SK-N-SH treated with all-trans-retinoic acid at 6 μM for 48 hours (cell line): ENCODE data around the gene SF3B6.

Source experiments
- ATAC-seq: fragments of 200-7000 bp; cut with Tn5 transposase; 3 replicates; pipeline ENCODE4 v1.9.1; 2020; ENCODE audit warnings: mild to moderate bottlenecking, moderate library complexity
- BACH2 ChIP-seq: fragments of 250-450 bp; sonication (Bioruptor Pico); IDR thresholded peaks from 2 replicates; pipeline ENCODE4 v1.9.0; 2021; ENCODE audit warnings: mild to moderate bottlenecking, borderline replicate concordance
- ESRRG ChIP-seq: fragments of 250-450 bp; sonication (Bioruptor Pico); IDR thresholded peaks from 2 replicates; pipeline ENCODE4 v1.6.1; 2021; ENCODE audit warnings: mild to moderate bottlenecking
- GLIS3 ChIP-seq: fragments of 250-450 bp; sonication (Bioruptor Pico); IDR thresholded peaks from 2 replicates; pipeline ENCODE4 v1.5.0; 2020; ENCODE audit warnings: mild to moderate bottlenecking, moderate library complexity
- OSR1 ChIP-seq: fragments of 250-450 bp; sonication (Bioruptor Pico); IDR thresholded peaks from 2 replicates; pipeline ENCODE4 v1.8.0; 2022; ENCODE audit warnings: moderate library complexity, mild to moderate bottlenecking, inconsistent platforms
- PPARA ChIP-seq: fragments of 250-450 bp; sonication (Bioruptor Pico); IDR thresholded peaks from 2 replicates; pipeline ENCODE4 v1.5.0; 2020; ENCODE audit warnings: mild to moderate bottlenecking, borderline replicate concordance
- RARB ChIP-seq: fragments of 250-450 bp; sonication (Bioruptor Pico); IDR thresholded peaks from 2 replicates; pipeline ENCODE4 v1.8.0; 2021; ENCODE audit warnings: mild to moderate bottlenecking, moderate library complexity
- TCF4 ChIP-seq: fragments of 250-450 bp; sonication (Bioruptor Pico); IDR thresholded peaks from 2 replicates; pipeline ENCODE4 v1.8.0; 2021; ENCODE audit warnings: mild to moderate bottlenecking, moderate library complexity, borderline replicate concordance
- TOX ChIP-seq: fragments of 250-450 bp; sonication (Bioruptor Pico); IDR thresholded peaks from 2 replicates; pipeline ENCODE4 v1.8.0; 2021; ENCODE audit warnings: mild to moderate bottlenecking, moderate library complexity, borderline replicate concordance
- ZC3H10 ChIP-seq: fragments of 250-450 bp; sonication (Bioruptor Pico); IDR thresholded peaks from 2 replicates; pipeline ENCODE4 v1.5.1; 2021; ENCODE audit warnings: mild to moderate bottlenecking, moderate library complexity
- ZFP3 ChIP-seq: fragments of 250-450 bp; sonication (Bioruptor Pico); IDR thresholded peaks from 2 replicates; pipeline ENCODE4 v1.5.0; 2020; ENCODE audit warnings: mild to moderate bottlenecking, moderate library complexity
- ZFP30 ChIP-seq: fragments of 450-650 bp; formaldehyde crosslinking; IDR thresholded peaks from 2 replicates; pipeline ENCODE4 v1.5.0; 2022; ENCODE audit warnings: mild to moderate bottlenecking, moderate library complexity
- ZNF565 ChIP-seq: fragments of 450-650 bp; formaldehyde crosslinking; conservative IDR thresholded peaks from 2 replicates; pipeline ENCODE4 v1.5.0; 2020; ENCODE audit warnings: low read depth, mild to moderate bottlenecking, moderate library complexity
- ZNF70 ChIP-seq: fragments of 450-650 bp; formaldehyde crosslinking; IDR thresholded peaks from 2 replicates; pipeline ENCODE4 v1.5.0; 2020; ENCODE audit warnings: mild to moderate bottlenecking, moderate library complexity
- ZNF8 ChIP-seq: fragments of 450-650 bp; formaldehyde crosslinking; IDR thresholded peaks from 2 replicates; pipeline ENCODE4 v1.5.0; 2020; ENCODE audit warnings: mild to moderate bottlenecking, moderate library complexity
- TF ChIP-seq, protein P1 (sequence below): fragments of 250-450 bp; sonication (Bioruptor Pico); IDR thresholded peaks from 2 replicates; pipeline ENCODE4 v1.5.1; 2021; ENCODE audit warnings: mild to moderate bottlenecking, moderate library complexity
- TF ChIP-seq, protein P2 (sequence below): fragments of 250-450 bp; sonication (Bioruptor Pico); IDR thresholded peaks from 2 replicates; pipeline ENCODE4 v1.8.0; 2021; ENCODE audit warnings: low read depth, mild to moderate bottlenecking, moderate library complexity, borderline replicate concordance
- TF ChIP-seq, protein P3 (sequence below): fragments of 250-450 bp; sonication (Bioruptor Pico); IDR thresholded peaks from 2 replicates; pipeline ENCODE4 v1.5.0; 2020; ENCODE audit warnings: mild to moderate bottlenecking, moderate library complexity
- TF ChIP-seq, protein P4 (sequence below): fragments of 250-450 bp; sonication (Bioruptor Pico); IDR thresholded peaks from 2 replicates; pipeline ENCODE4 v1.8.0; 2020; ENCODE audit warnings: mild to moderate bottlenecking, moderate library complexity, borderline replicate concordance

SF3B6 gene

DNA sequence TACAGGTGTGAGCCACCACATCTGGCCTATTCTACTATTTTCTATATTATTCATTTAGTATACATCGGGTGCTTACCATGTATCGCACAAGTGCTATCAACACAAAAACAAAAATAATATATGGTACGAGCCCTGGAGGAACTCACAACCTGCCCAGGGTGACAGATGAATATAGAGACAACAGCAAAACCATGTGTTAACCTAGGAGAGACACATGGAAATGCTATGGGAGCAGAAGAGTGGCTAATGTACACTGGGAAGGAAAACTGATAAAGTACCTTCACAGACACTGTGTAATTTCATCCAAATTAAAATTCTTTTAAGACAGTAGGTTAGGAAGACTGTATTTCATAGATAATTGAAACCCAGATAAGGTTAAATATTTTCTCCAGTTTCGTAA lies 3.9 kb downstream of the SF3B6 start:
- ATAC-seq, result no peak
- TF ChIP-seq TOX (CRISPR knock-in tag), result no peak

DNA sequence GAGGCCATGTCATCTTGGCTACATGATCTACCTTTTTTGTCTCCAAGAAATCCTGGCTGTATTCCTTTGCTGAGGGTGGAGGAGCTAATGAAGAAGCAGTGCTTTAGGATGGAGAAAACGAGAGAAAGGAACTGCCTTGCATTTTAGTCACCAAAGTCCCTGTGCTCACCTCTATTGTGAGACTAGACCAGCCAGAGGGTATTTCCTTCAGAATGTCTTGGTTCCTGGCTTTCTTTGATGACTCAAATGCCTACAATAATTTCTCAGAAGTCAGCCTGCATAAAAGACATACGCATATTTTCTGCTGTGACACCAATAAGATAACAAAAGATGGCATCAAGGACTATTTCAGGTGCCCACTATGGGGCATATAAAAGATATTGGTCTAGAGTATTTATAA lies 10.8 kb downstream of the SF3B6 start:
- no peak for ATAC-seq
- TF ChIP-seq, protein P1, sequence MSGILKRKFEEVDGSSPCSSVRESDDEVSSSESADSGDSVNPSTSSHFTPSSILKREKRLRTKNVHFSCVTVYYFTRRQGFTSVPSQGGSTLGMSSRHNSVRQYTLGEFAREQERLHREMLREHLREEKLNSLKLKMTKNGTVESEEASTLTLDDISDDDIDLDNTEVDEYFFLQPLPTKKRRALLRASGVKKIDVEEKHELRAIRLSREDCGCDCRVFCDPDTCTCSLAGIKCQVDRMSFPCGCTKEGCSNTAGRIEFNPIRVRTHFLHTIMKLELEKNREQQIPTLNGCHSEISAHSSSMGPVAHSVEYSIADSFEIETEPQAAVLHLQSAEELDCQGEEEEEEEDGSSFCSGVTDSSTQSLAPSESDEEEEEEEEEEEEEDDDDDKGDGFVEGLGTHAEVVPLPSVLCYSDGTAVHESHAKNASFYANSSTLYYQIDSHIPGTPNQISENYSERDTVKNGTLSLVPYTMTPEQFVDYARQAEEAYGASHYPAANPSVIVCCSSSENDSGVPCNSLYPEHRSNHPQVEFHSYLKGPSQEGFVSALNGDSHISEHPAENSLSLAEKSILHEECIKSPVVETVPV, result no peak
- TF ChIP-seq BACH2 (CRISPR knock-in tag) (no peak), ESRRG (no peak), ZC3H10 (CRISPR knock-in tag) (no peak), GLIS3 (CRISPR knock-in tag) (no peak), ZNF70 (CRISPR knock-in tag) (no peak), TOX (CRISPR knock-in tag) (no peak), ZFP3 (CRISPR knock-in tag) (no peak)
- TF ChIP-seq, protein P2, sequence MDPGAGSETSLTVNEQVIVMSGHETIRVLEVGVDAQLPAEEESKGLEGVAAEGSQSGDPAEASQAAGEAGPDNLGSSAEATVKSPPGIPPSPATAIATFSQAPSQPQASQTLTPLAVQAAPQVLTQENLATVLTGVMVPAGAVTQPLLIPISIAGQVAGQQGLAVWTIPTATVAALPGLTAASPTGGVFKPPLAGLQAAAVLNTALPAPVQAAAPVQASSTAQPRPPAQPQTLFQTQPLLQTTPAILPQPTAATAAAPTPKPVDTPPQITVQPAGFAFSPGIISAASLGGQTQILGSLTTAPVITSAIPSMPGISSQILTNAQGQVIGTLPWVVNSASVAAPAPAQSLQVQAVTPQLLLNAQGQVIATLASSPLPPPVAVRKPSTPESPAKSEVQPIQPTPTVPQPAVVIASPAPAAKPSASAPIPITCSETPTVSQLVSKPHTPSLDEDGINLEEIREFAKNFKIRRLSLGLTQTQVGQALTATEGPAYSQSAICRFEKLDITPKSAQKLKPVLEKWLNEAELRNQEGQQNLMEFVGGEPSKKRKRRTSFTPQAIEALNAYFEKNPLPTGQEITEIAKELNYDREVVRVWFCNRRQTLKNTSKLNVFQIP (CRISPR knock-in tag), result no peak
- TF ChIP-seq, protein P3, sequence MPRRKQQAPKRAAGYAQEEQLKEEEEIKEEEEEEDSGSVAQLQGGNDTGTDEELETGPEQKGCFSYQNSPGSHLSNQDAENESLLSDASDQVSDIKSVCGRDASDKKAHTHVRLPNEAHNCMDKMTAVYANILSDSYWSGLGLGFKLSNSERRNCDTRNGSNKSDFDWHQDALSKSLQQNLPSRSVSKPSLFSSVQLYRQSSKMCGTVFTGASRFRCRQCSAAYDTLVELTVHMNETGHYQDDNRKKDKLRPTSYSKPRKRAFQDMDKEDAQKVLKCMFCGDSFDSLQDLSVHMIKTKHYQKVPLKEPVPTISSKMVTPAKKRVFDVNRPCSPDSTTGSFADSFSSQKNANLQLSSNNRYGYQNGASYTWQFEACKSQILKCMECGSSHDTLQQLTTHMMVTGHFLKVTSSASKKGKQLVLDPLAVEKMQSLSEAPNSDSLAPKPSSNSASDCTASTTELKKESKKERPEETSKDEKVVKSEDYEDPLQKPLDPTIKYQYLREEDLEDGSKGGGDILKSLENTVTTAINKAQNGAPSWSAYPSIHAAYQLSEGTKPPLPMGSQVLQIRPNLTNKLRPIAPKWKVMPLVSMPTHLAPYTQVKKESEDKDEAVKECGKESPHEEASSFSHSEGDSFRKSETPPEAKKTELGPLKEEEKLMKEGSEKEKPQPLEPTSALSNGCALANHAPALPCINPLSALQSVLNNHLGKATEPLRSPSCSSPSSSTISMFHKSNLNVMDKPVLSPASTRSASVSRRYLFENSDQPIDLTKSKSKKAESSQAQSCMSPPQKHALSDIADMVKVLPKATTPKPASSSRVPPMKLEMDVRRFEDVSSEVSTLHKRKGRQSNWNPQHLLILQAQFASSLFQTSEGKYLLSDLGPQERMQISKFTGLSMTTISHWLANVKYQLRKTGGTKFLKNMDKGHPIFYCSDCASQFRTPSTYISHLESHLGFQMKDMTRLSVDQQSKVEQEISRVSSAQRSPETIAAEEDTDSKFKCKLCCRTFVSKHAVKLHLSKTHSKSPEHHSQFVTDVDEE (CRISPR knock-in tag), result no peak
- TF ChIP-seq, protein P4, sequence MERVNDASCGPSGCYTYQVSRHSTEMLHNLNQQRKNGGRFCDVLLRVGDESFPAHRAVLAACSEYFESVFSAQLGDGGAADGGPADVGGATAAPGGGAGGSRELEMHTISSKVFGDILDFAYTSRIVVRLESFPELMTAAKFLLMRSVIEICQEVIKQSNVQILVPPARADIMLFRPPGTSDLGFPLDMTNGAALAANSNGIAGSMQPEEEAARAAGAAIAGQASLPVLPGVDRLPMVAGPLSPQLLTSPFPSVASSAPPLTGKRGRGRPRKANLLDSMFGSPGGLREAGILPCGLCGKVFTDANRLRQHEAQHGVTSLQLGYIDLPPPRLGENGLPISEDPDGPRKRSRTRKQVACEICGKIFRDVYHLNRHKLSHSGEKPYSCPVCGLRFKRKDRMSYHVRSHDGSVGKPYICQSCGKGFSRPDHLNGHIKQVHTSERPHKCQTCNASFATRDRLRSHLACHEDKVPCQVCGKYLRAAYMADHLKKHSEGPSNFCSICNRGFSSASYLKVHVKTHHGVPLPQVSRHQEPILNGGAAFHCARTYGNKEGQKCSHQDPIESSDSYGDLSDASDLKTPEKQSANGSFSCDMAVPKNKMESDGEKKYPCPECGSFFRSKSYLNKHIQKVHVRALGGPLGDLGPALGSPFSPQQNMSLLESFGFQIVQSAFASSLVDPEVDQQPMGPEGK (CRISPR knock-in tag), result no peak

DNA sequence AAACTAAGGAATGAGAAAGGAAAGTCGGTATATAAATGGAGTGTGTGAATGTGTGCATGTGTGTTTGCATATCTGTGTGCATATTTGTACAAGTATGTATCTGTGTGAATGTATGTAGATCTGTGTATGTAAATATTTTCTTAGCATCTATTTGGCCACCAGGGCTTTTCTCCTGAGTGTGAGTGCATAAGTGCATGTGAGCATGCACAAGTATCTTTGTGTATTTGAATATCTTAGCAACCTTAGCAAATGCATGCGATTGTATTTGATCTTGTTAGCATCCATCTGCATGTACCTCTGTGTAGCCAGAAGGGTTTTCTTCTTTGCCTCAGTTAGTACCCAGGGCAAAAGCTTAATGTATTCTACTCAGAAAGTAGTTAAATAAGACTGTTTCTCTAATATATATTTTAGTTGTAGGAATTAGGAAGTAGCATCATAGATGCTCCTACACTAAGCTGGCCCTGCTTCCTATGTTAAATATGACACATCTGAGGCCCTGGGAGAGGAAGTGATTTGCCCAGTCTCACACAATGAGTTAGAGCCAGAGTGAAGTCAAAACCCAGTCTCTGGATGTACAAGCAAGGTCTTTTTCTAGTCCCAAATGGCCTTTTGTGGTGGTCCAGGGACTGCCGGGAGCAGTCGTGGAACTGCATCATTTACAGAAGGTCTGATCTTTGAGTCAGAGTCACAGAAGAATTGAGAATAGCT lies 17.4 kb downstream of the SF3B6 start:
- no peak for ATAC-seq
- no peak for TF ChIP-seq ZNF70 (CRISPR knock-in tag)
- TF ChIP-seq, protein P3 (CRISPR knock-in tag), result no peak
- no peak for TF ChIP-seq ZNF565 (CRISPR knock-in tag)
- TF ChIP-seq OSR1 (CRISPR knock-in tag), result no peak
- no peak for TF ChIP-seq ZC3H10 (CRISPR knock-in tag)
- TF ChIP-seq, protein P4 (CRISPR knock-in tag), result no peak
- TF ChIP-seq ZNF8, result no peak
- TF ChIP-seq PPARA (CRISPR knock-in tag), result no peak
- no peak for TF ChIP-seq ZFP30 (CRISPR knock-in tag)
- TF ChIP-seq RARB (CRISPR knock-in tag), result no peak
- TF ChIP-seq TCF4 (CRISPR knock-in tag), result no peak
- TF ChIP-seq ESRRG, result no peak
- no peak for TF ChIP-seq ZFP3 (CRISPR knock-in tag)
- no peak for TF ChIP-seq BACH2 (CRISPR knock-in tag)
- TF ChIP-seq, protein P2 (CRISPR knock-in tag), result no peak
- TF ChIP-seq TOX (CRISPR knock-in tag), result no peak
- TF ChIP-seq GLIS3 (CRISPR knock-in tag), result no peak
